Transverse colon (tissue), 4 donors: ENCODE measurements around the gene PILRA. TPM values are rescaled to one million over a fixed set of nuclear protein-coding genes. Genes with fewer than 3 reads are reported as not detected.

Source experiments
- DNase-seq: peaks from one replicate; pipeline ENCODE4 v3.0.0-alpha.2; 2019
- H3K27ac ChIP-seq, 4 donors: fragments of 200-600 bp; sonication (generic); 2 replicates each; pipeline ENCODE4 v1.5.1; 2016 to 2018; ENCODE audit warnings: inconsistent platforms in 4 of 4
- H3K27me3 ChIP-seq: fragments of 200-600 bp; sonication (generic); 2 replicates; pipeline ENCODE4 v1.5.1; 2017; ENCODE audit warnings: inconsistent platforms
- H3K36me3 ChIP-seq, 4 donors: fragments of 200-600 bp; sonication (generic); 2 replicates each; pipeline ENCODE4 v1.5.1; 2017 to 2019; ENCODE audit warnings: inconsistent platforms in 4 of 4
- H3K4me1 ChIP-seq, 4 donors: fragments of 200-600 bp; sonication (generic); 2 replicates each; pipeline ENCODE4 v1.5.1; 2017 to 2020; ENCODE audit warnings: inconsistent platforms in 4 of 4
- H3K4me3 ChIP-seq, 4 donors: fragments of 200-600 bp; sonication (generic); 1 replicate in 1 of 4; 2 replicates in 3 of 4; pipeline versions ENCODE4 v1.5.1 to v1.6.1; 2017 to 2019; ENCODE audit warnings: inconsistent platforms in 4 of 4
- H3K9me3 ChIP-seq, 2 donors: fragments of 200-600 bp; sonication (generic); 2 replicates each; pipeline ENCODE4 v1.5.1; 2017 to 2019; ENCODE audit warnings: inconsistent platforms in 2 of 2
- EP300 ChIP-seq: sonication (generic); formaldehyde crosslinking; IDR thresholded peaks from one replicate; pipeline ENCODE4 v1.6.1; 2017; ENCODE audit warnings: antibody characterized with exemption, low read depth
- POLR2A ChIP-seq: fragments of 450-650 bp; IDR thresholded peaks from one replicate; pipeline ENCODE4 v1.6.1; 2016; ENCODE audit warnings: antibody characterized with exemption, mild to moderate bottlenecking, moderate library complexity
- POLR2AphosphoS5 ChIP-seq, 3 donors: sonication (generic); formaldehyde crosslinking; IDR thresholded peaks; one replicate each; pipeline ENCODE4 v1.6.1; 2016; ENCODE audit warnings: antibody characterized with exemption in 3 of 3
- WGBS, 2 donors: methylation state at CpG; one replicate each; pipeline ENCODE4 v1.1.5; 2018; ENCODE audit warnings: low coverage in 1 of 2; 5-methylcytosine and 5-hydroxymethylcytosine counted together
- in situ Hi-C, 4 donors: fragments of 200-750 bp; cut with MboI; loops; one replicate each; pipeline versions ENCODE4 v1.15.0 to v1.15.1; 2017; ENCODE audit warnings: low sequenced_read_pairs in 3 of 4, low pct_ligation_motif_present in 1 of 4, low pct_unique_long_range_greater_than_20kb in 1 of 4
- intact Hi-C: fragments of 100-400 bp; cut with DNase I; formaldehyde crosslinking; loops from one replicate; pipeline ENCODE4 v1.15.1; 2023; ENCODE audit warnings: low total_unique reads
- small RNA-seq, 4 donors: library from RNA; depleted of rRNA; stranded (forward); fragments of <200 nt; gene quantifications; one replicate each; pipeline ENCODE3, GENCODE V24; 2016
- total RNA-seq, 4 donors: library from RNA; depleted of rRNA; stranded (reverse); fragments of >200 nt; gene quantifications; one replicate each; pipeline ENCODE4 v1.1.0, GENCODE V29; 2016
- TF ChIP-seq, protein P1 (sequence below), 5 experiments: fragments of 200-600 bp in 3 of 5; fragments of 450-650 bp in 2 of 5; sonication (generic) in 3 of 5; IDR thresholded peaks; 1 replicate in 2 of 5; 2 replicates in 3 of 5; pipeline ENCODE4 v1.5.1; 2016 to 2017; ENCODE audit warnings: antibody characterized with exemption in 5 of 5, inconsistent platforms in 3 of 5, mild to moderate bottlenecking in 2 of 5, moderate library complexity in 1 of 5

The PILRA gene
- total RNA-seq, 4 donors from 2014 or later = 1.9 to 4.9 TPM; not detected in 2

DNA sequence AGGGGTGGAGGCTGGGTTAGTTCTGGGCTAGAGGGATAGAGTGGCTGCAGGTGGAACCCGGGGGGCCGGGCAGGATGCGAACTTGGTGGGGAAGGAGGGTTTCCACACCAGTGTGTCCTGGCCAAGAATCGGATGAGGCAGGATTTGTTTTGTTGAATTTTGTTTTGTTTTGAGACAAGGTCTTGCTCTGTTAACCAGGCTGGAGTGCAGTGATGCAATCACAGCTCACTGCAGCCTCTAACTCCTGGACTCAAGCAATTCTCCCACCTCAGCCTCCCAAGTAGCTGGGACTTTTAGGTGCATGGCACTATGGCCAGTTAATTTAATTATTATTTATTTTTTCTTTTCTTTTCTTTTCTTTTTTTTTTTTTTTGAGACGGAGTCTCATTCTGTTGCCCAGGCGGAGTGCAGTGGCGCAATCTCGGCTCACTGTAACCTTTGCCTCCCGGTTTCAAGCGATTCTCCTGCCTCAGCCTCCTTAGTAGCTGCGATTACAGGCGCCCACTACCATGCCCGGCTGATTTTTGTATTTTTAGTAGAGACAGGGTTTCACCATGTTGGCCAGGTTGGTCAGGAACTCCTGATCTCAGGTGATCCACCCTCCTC lies 76.0 kb downstream of the PILRA start:
- in situ Hi-C loops (no loop called here), intact Hi-C loops (no loop called here)
- Histone ChIP-seq H3K9me3 (no peaks in the 10 kb centered on the region), H3K4me1 (peaks cover 0 to 19% (median 7%) of the 10 kb centered on the region in 4 donors), H3K27me3 (no peaks in the 10 kb centered on the region), H3K36me3 (no peaks in the 10 kb centered on the region), H3K27ac (peak overlapping the region in 3 of 4 donors; percentile 70 to 92 (median 88)), H3K4me3 (no peak overlapping the region)
- WGBS, 2 donors = 80 to 87% methylated on average over 1 to 13 of the region's 13 CpGs
- DNase-seq = no peak
- TF ChIP-seq POLR2A (no peak), EP300 (no peak), POLR2AphosphoS5 (IDR thresholded peaks at IDR 0.05) (no peak)
- TF ChIP-seq, protein P1, sequence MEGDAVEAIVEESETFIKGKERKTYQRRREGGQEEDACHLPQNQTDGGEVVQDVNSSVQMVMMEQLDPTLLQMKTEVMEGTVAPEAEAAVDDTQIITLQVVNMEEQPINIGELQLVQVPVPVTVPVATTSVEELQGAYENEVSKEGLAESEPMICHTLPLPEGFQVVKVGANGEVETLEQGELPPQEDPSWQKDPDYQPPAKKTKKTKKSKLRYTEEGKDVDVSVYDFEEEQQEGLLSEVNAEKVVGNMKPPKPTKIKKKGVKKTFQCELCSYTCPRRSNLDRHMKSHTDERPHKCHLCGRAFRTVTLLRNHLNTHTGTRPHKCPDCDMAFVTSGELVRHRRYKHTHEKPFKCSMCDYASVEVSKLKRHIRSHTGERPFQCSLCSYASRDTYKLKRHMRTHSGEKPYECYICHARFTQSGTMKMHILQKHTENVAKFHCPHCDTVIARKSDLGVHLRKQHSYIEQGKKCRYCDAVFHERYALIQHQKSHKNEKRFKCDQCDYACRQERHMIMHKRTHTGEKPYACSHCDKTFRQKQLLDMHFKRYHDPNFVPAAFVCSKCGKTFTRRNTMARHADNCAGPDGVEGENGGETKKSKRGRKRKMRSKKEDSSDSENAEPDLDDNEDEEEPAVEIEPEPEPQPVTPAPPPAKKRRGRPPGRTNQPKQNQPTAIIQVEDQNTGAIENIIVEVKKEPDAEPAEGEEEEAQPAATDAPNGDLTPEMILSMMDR (IDR thresholded peaks at IDR 0.05) = no peak

Small RNA genes lying within 50 kb of the gene (small RNA-seq; reads per million reads assigned to genes)
- gene RF00019 = 0 reads per million in 4 donors

Other genes with a start within 250 kb of the PILRA start
- 1 to 10 TPM in 2 of 4 donors, not detected in 2; 4.4 to 5.6 TPM for gene MBLAC1, start 246.5 kb upstream of the PILRA start, total RNA-seq
- gene LAMTOR4, start 224.6 kb upstream of the PILRA start, total RNA-seq = 100 to 1,000 TPM; 105 to 403 (median 256) TPM
- gene TRAPPC14, start 214.8 kb upstream of the PILRA start, total RNA-seq = 100 to 1,000 TPM in 1 of 4 donors, 10 to 100 TPM in 3; 43.5 to 111 (median 51.2) TPM
- 1 to 10 TPM in 3 of 4 donors, not detected in 1; 2.0 to 5.1 (median 3.8) TPM for gene GAL3ST4, start 204.9 kb upstream of the PILRA start, total RNA-seq
- 10 to 100 TPM in 2 of 4 donors, 1 to 10 TPM in 1, not detected in 1; 3.5 to 17.2 (median 12.5) TPM for gene GPC2, start 196.1 kb upstream of the PILRA start, total RNA-seq
- 1 to 10 TPM in 2 of 4 donors, under 1 TPM in 1, not detected in 1; 0.96 to 9.4 (median 2.2) TPM for gene STAG3, start 195.6 kb upstream of the PILRA start, total RNA-seq
- gene PVRIG, start 153.5 kb upstream of the PILRA start, total RNA-seq = 1 to 10 TPM in 2 of 4 donors, not detected in 2; 2.2 to 4.3 TPM
- gene SPDYE3, start 65.8 kb upstream of the PILRA start, total RNA-seq = not detected
- 100 to 1,000 TPM in 2 of 4 donors, 10 to 100 TPM in 2; 80.0 to 239 (median 113) TPM for gene PILRB, start 15.4 kb upstream of the PILRA start, total RNA-seq
- 1 to 10 TPM in 1 of 4 donors, under 1 TPM in 2, not detected in 1; 0.68 to 2.4 (median 0.80) TPM for gene ZCWPW1, start 55.2 kb downstream of the PILRA start, total RNA-seq
- gene MEPCE, start 56.3 kb downstream of the PILRA start, total RNA-seq = 10 to 100 TPM; 25.9 to 41.9 (median 30.5) TPM
- gene PPP1R35, start 63.0 kb downstream of the PILRA start, total RNA-seq = 10 to 100 TPM; 17.1 to 98.4 (median 37.2) TPM
- not detected for gene SPACDR, start 90.8 kb downstream of the PILRA start, total RNA-seq
- 100 to 1,000 TPM in 1 of 4 donors, 10 to 100 TPM in 3; 41.6 to 101 (median 67.6) TPM for gene TSC22D4, start 105.7 kb downstream of the PILRA start, total RNA-seq
- gene NYAP1, start 110.4 kb downstream of the PILRA start, total RNA-seq = 1 to 10 TPM in 1 of 4 donors, under 1 TPM in 1, not detected in 2; 0.41 to 1.4 TPM
- 100 to 1,000 TPM in 2 of 4 donors, 10 to 100 TPM in 2; 63.8 to 154 (median 102) TPM for gene AGFG2, start 165.7 kb downstream of the PILRA start, total RNA-seq
- gene SAP25, start 200.4 kb downstream of the PILRA start, total RNA-seq = 10 to 100 TPM in 1 of 4 donors, 1 to 10 TPM in 1, under 1 TPM in 1, not detected in 1; 0.96 to 52.4 (median 2.7) TPM
- 100 to 1,000 TPM; 115 to 508 (median 151) TPM for gene LRCH4, start 212.6 kb downstream of the PILRA start, total RNA-seq
- under 1 TPM in 2 of 4 donors, not detected in 2; 0.14 to 0.79 TPM for gene FBXO24, start 212.8 kb downstream of the PILRA start, total RNA-seq
- 10 to 100 TPM in 2 of 4 donors, 1 to 10 TPM in 2; 5.6 to 46.2 (median 11.7) TPM for gene PCOLCE, start 228.9 kb downstream of the PILRA start, total RNA-seq
- gene MOSPD3, start 239.1 kb downstream of the PILRA start, total RNA-seq = 10 to 100 TPM; 13.5 to 39.6 (median 18.4) TPM